GM12873 (cell line): ENCODE measurements around the gene DISP2.

Source experiments
- TF ChIP-seq, protein P1 (sequence below): IDR thresholded peaks from 2 replicates; pipeline ENCODE4 v1.5.1; 2012; ENCODE audit warnings: low read depth, mild to moderate bottlenecking, moderate library complexity, low read length, control low read depth; ENCODE audit not compliant: insufficient read depth; ENCODE audit errors: missing control alignments

Gene DISP2

DNA sequence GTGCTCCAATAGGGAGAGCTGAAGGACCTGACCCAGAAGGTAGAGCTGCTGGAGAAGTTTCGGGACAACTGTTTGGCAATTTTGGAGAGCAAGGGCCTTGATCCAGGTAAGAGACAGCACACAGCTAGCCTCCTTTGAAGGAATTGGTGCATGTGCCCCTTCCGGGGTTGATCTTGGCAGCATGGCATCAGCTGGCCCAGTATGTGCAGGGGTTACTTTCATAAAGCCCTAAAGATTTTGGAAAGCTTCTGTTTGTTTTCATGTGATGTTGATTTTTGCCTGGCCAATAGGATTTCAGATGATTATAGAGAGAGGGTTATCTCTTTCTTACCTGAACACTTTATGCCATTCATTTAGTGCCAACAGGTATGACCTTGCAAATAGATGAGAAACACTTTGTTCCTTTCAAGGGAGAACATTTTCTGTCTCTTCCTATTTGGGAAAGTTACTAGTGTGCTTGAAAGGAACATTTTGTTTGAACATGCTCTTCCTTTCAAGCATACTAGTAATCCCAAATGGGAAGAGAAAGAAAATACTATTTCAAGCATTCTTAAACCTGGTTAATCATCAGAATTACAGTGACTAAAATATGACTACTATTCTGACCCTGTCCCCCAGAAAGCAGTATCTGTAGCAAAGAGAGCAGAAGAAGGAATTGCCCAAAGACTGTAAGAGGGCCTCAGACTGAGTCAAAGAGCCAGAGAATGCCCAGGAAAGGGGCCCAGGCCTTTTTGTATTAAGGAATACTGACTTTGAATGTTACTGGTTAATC is 32.0 kb downstream of the DISP2 start:
- TF ChIP-seq, protein P1, sequence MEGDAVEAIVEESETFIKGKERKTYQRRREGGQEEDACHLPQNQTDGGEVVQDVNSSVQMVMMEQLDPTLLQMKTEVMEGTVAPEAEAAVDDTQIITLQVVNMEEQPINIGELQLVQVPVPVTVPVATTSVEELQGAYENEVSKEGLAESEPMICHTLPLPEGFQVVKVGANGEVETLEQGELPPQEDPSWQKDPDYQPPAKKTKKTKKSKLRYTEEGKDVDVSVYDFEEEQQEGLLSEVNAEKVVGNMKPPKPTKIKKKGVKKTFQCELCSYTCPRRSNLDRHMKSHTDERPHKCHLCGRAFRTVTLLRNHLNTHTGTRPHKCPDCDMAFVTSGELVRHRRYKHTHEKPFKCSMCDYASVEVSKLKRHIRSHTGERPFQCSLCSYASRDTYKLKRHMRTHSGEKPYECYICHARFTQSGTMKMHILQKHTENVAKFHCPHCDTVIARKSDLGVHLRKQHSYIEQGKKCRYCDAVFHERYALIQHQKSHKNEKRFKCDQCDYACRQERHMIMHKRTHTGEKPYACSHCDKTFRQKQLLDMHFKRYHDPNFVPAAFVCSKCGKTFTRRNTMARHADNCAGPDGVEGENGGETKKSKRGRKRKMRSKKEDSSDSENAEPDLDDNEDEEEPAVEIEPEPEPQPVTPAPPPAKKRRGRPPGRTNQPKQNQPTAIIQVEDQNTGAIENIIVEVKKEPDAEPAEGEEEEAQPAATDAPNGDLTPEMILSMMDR, result no peak

DNA sequence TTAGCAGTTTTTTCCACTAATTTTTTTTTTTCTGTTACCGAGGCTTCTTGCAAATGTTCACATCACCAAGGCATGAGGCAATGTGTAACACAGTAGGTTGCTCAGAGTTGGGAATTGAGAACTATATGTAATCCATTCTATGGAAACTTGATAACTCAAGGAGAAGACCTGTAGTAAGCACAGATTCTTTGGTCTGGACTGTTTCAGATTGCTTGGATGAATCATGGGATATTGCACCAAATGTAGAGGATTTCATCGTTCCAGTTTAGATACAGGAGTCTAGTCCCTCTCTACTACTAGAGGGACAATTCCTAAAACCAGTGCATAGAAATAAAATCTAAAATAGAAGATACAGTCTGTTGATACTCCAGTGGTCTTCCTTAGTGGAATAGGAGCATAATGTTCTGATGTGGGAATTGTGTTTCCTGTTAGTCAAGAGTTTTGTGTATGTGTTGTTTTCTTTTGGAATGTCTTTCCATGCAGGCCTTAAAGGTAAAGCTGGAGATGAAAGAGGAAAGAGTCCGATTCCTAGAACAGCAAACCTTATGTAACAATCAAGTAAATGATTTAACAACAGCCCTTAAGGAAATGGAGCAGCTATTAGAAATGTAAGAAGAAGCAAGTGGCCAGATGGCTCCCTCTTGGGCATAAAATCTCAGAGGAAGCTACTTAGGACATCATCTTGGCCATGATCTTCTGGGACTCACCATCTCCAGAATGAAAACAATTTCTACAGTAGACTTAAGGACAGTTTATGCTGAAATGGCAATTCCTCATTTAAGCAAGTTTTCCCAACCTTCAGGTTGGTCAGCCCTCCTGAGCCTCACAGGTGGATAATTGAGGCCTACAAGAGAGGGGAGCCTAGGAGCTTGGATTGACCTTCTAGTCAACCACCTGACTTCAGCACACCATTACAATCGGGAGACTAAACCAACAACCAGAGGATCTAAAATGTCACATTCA is 35.2 kb downstream of the DISP2 start:
- TF ChIP-seq, protein P1, result no peak

DNA sequence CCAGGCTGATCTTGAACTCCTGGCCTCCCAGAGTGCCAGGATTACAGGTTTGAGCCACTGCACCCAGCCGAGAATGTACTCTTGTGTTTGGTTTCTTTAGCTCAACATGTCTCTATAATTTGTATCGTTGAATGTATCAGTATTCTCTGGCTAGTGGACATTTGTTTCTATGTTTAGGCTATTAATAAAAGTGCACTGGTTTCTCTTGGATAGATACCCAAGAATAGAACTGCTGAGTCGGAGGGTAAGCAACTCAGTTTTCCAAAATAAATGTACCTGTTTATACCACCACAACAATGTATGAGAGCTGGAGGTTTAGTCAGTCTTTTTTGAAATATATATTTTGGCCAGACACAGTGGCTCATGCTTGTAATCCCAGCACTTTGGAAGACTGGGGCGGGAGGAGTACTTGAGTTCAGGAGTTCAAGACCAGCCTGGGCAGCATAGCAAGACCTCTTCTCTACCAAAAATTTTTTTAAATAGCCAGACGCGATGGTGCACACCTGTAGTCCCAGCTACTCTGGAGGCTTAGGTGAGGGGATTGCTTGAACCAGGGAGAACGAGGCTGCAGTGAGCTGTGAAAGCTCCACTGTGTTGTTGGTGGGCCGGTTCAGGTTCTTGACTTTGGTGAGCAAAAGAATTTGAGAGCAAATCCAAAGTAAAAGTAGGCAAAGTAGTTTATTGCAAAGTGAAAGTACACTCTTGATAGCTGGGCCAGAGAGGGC is 39.8 kb downstream of the DISP2 start:
- TF ChIP-seq, protein P1, result no peak

DNA sequence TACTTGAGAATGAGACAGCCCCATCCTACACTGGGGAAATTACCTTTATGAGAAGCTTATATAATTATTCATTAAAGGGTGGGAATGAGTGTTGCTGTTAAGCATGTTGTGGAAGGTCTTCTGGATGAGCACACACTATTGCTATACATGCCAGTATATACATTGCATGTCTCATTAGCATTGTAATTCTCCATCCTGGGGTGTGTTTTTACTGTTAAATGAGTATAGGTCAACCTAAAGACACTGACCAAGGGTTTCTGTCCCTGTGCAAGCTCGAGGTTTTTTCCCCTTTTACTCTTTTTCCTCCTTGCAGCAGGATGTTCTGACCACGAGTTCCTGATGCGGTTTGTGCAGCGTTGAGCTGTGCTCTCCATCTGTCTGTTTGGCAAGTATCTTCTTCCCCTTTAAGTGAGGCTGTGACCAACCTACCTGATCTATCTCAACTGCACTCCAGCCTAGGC is 40.4 kb downstream of the DISP2 start:
- TF ChIP-seq, protein P1, result no peak

DNA sequence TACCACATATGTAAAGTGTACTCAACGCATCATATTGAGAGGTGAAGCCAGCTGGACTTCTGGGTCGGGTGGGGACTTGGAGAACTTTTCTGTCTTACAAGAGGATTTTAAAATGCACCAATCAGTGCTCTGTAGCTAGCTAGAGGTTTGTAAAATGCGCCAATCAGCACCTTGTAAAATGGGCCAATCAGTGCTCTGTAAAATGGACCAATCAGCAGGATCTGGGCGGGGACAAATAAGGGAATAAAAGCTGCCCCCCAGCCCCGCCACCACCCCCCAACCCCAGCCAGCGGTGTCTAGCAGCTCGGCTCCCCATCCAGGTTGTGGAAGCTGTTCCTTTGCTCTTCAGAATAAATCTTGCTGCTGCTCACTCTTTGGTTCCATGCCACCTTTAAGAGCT is 41.4 kb downstream of the DISP2 start:
- TF ChIP-seq, protein P1, result no peak

DNA sequence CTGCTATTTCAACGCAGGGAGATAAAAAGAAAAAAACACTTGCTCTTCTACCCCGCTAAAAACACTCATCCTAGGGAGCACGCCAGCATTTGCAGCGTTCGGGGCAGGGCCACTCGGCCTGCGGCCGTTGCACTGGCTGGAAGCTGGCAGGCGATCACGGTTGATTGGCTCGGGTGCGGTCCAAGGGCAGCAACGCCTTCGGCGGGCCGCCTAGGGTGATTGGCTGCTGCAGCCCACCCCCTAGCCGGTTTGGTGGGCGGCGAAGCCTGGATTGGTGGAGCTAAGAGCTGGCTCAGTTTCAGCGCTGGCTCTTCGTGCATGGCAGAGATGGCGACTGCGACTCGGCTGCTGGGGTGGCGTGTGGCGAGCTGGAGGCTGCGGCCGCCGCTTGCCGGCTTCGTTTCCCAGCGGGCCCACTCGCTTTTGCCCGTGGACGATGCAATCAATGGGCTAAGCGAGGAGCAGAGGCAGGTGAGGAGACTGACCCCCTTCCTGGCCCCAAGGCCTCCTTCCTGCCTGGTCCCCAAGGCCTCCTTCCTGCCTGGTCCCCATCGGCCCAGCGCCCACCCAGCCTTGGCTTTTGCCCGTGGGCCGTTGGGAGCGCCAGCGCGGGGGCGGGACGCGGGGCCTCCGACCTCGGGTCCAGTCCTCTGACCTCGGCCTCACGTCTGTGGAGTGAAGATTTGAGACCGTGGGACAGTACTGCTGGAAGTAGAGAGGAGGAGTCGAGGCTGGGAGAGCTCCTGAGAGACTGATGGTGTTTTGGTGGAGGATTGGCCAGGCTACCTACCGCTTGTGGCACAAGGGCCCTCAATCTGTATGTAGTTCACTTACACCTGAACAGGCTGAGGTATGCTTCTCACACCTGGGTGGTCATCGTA is 47.7 kb downstream of the DISP2 start, which contains the start of gene IVD:
Gene IVD, plus strand, starts transcription at position 295 of the 881 bp plus-strand sequence. Its CDS starts 33 bp downstream, at position 328.
- TF ChIP-seq, protein P1, result no peak
